Ectodermal cell (in vitro differentiated cells): ENCODE measurements around the gene CD40.

ENCODE experiments used
- H3K27ac ChIP-seq: 2 replicates; pipeline ENCODE4 v1.7.0; 2013; ENCODE audit warnings: mild to moderate bottlenecking, low read depth, low read length; ENCODE audit not compliant: insufficient read depth, poor library complexity, severe bottlenecking
- H3K27me3 ChIP-seq: 2 replicates; pipeline ENCODE4 v1.7.0; 2013; ENCODE audit warnings: mild to moderate bottlenecking, low read length; ENCODE audit not compliant: insufficient read depth, control insufficient read depth, poor library complexity, severe bottlenecking
- H3K36me3 ChIP-seq: one replicate; pipeline ENCODE4 v1.7.0; 2013; ENCODE audit warnings: low read length; ENCODE audit not compliant: control insufficient read depth, insufficient read depth
- H3K4me1 ChIP-seq: one replicate; pipeline ENCODE4 v1.7.0; 2013; ENCODE audit warnings: low read length; ENCODE audit not compliant: control insufficient read depth, insufficient read depth
- H3K4me3 ChIP-seq: 2 replicates; pipeline ENCODE4 v1.7.0; 2013; ENCODE audit warnings: low read depth, low read length, control low read depth; ENCODE audit not compliant: insufficient read depth
- H3K9me3 ChIP-seq: 2 replicates; pipeline ENCODE4 v1.7.0; 2013; ENCODE audit warnings: mild to moderate bottlenecking, low read length, moderate library complexity; ENCODE audit not compliant: control insufficient read depth
- WGBS, 2 experiments: methylation state at CpG; one replicate each; pipeline ENCODE4 v1.1.7; 2013; ENCODE audit warnings: missing lambda C conversion rate in 2 of 2; 5-methylcytosine and 5-hydroxymethylcytosine counted together

CD40 gene

DNA sequence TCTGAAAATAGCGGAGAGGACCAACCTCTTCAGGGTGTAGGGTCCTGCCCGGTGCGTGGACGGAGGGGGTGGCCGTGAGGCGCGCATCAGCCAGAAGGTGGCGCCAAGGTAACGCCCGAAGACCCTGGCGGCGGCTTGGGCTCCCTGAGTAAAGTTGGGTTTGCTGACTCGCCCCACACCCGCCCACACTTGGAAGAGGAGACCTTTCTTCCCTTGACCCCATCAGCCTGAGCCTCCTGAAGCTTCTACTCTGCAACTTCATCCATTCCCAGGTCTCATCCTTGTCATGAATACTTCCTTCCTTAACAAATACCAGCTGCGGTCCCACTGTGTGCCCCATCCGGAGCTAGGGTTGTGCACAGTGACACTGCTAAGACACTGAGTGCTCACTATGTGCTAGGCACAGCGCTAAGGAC is 14.6 kb downstream of the CD40 start:
- WGBS, 2 experiments: 20% methylated on average over 17 of the region's 17 CpGs
- H3K9me3 ChIP-seq: no peaks in the 10 kb centered on the region
- no peak overlapping the region for H3K4me3 ChIP-seq
- H3K27ac ChIP-seq: no peak overlapping the region
- H3K4me1 ChIP-seq: peaks cover 10% of the 10 kb centered on the region
- no peaks in the 10 kb centered on the region for H3K36me3 ChIP-seq
- peaks cover 25% of the 10 kb centered on the region for H3K27me3 ChIP-seq

DNA sequence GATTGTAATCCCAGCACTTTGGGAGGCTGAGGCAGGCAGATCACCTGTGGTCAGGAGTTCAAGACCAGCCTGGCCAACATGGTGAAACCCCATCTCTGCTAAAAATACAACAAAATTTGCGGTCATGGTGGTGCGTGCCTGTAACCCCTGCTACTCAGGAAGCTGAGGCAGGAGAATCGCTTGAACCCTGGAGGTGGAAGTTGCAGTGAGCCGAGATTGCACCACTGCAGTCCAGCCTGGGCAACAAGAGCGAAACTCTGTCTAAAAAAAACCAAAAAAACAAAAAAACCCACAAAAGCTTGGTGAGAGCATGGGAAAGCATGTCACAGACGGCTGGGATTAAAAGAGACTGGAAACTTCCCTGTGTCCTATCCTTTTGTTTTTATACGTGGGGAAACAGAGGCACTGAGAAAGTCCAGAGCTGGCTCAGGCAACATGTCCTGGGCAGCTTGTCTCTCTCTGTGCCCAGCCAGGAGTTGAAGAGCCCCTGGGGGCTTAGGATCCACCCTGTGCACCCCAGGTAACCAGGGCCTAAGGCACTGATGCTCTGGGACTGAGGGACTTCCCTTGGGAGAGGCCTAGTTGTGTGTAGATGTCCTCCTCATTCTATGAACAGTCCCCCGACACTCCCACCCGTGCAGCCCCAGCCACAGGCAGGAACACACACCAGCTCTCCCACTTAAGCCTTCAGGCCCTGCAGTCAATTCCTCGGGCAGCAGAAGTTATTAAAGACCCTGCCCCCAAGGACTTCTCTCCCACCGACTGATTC is 16.0 kb downstream of the CD40 start:
- peaks cover 25% of the 10 kb centered on the region for H3K27me3 ChIP-seq
- WGBS, 2 experiments: 92 to 94% methylated on average over 11 of the region's 11 CpGs
- no peak overlapping the region for H3K27ac ChIP-seq
- no peaks in the 10 kb centered on the region for H3K36me3 ChIP-seq
- H3K4me1 ChIP-seq: peaks cover 23% of the 10 kb centered on the region
- H3K9me3 ChIP-seq: no peaks in the 10 kb centered on the region
- no peak overlapping the region for H3K4me3 ChIP-seq

DNA sequence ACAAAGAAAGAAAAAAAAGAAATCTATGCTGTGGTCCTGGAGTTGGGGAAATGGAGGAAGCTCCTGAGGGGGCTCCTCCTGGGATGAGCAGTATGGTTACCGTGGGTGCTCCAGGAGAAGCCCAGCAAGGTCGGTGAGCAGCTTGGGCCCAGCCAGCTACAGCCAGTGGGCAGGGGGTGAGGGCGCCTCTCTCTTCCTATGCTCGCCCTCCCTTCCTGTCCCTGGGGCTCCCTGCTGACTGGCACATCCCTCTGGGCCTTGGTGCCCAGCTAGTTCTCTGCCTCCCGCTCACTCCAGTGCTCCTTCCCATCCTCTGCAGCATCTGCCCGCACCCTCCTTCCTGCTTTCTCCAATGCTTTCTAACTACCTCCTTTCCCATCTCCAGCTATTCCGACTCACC is 16.6 kb downstream of the CD40 start:
- Histone ChIP-seq H3K4me3 (no peak overlapping the region), H3K27me3 (peaks cover 25% of the 10 kb centered on the region)
- WGBS, 2 experiments: 90 to 91% methylated on average over 7 of the region's 7 CpGs

DNA sequence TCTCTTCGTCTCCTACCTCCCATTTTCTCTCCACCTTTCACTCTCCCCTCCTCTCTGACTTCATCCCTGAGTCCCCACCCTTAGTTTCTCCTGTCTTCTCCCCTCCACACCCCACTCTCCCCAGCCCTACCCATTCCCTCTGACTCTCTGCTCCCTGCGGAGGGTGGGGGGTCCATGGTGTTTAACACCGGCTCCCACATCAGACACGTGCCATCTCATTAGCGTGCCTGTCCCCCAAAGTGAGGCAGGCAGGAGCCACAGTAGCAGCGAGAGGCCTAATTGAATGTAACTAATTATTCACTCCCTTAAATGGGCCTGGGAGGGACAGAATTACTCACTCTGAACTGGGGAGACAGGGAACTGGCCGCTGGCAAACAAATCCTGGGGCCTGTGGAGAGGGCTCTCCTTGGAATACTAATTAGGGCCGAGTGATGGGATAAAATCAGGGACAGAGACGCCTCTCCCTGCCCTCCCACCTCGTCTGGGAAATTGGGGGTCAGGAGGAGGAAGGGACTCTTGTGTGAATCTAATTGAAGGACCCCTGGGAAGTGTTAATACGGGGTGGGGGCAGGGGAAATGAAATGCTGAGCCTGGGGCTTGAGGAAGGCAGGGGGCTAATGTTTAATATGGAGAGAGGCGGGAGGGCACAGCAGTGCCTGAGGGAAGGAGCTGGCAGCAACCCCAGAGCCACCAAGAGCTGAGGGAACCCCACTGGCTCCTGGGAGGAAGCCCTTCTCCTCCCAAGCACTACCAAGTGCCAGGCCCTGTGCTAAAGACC is 17.9 kb downstream of the CD40 start:
- WGBS, 2 experiments: 14 to 20% methylated on average over 12 of the region's 12 CpGs
- Histone ChIP-seq H3K36me3 (no peaks in the 10 kb centered on the region), H3K4me3 (no peak overlapping the region), H3K4me1 (peaks cover 35% of the 10 kb centered on the region), H3K27ac (no peak overlapping the region), H3K27me3 (peaks cover 18% of the 10 kb centered on the region), H3K9me3 (no peaks in the 10 kb centered on the region)

More for the DNA sequence above, 16.6 kb downstream of the CD40 start:
- H3K9me3 ChIP-seq: no peaks in the 10 kb centered on the region
- peaks cover 30% of the 10 kb centered on the region for H3K4me1 ChIP-seq
- H3K36me3 ChIP-seq: no peaks in the 10 kb centered on the region
- no peak overlapping the region for H3K27ac ChIP-seq

DNA sequence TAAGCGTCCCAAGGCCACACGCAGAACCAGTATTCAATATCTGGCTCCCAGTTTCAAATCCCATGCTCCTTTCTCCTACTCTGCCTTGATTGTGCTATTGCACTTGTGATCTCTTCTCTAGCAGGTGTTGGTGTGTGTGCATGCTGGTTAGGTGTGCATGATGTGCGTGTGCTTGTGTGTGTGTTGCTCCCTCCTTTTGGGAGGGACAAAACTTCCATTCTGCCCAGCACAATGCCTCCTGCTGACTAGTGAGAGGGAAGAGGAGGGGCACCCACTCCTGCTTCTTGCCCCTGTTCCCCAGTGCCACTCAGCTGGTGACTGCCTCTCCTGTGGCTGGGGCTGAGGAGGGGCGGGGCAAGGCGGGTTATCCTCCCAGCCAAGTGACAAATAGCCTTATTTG is 19.7 kb downstream of the CD40 start:
- WGBS, 2 experiments: 92 to 93% methylated on average over 5 of the region's 5 CpGs
- H3K4me3 ChIP-seq: no peak overlapping the region
- peaks cover 10% of the 10 kb centered on the region for H3K27me3 ChIP-seq
- no peaks in the 10 kb centered on the region for H3K36me3 ChIP-seq
- no peak overlapping the region for H3K27ac ChIP-seq
- H3K4me1 ChIP-seq: peaks cover 37% of the 10 kb centered on the region
- no peaks in the 10 kb centered on the region for H3K9me3 ChIP-seq

DNA sequence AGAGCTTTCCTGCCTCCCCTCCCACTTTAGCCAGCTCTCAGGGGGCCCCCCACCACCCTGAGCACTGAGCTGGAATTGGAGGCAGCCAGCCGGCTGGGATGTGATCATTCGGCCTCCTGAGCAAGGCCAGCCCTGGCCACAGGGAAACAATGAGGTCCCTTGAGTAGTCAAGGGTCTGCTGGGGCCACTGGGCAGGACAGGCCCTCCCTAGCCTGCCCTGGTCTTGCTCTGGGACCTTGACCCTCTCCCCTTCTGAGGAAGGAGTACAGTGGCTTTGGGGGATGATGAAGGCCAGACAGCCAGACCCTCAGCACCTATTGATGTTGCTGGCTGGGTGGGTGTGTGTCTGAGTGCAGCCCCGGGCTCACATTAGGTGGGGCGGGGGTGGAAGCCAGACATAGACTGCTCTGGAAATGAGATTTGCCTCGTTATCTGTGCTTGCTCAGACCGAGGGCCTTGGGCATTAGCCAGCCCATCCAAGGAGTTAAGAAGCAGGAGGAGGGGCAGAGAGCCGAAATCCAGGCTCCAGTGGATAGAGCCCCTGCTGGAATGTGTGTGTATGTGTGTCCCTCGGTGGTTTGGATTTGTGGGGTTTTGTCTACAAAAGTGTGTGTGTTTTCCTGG is 21.3 kb downstream of the CD40 start:
- 65 to 67% methylated on average over 8 of the region's 8 CpGs for WGBS, 2 experiments
- peaks cover 37% of the 10 kb centered on the region for H3K4me1 ChIP-seq
- no peak overlapping the region for H3K27ac ChIP-seq
- no peaks in the 10 kb centered on the region for H3K9me3 ChIP-seq
- no peak overlapping the region for H3K4me3 ChIP-seq
- H3K27me3 ChIP-seq: peaks cover 7% of the 10 kb centered on the region
- H3K36me3 ChIP-seq: no peaks in the 10 kb centered on the region

DNA sequence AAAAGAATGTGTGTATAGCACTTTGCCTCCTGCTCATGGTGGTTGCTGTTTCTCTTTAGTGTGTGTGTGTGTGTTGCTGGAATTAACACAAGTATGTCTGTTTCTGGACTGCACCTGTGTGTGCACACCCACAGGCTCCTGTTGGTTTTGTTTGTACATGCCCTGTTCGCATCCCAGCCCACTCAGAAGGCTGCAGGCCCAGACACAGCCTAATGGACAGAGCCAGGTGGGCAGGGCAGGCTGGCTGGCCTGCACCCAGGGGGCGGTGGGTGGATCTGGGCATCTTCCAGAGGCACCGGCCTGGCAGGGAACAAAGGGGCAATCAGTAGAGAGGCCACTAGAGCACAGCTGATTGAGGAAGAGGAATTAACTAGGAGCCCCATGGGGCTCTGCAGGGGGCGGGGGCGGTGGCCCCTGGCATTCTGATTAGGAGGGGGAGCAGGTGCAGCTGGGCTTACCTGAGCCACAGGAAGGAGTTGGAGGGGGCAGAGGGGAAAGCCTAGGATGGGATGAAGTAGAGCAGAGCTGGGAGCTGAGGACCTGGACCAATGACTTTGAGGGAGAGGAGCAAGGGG is 21.9 kb downstream of the CD40 start:
- H3K27ac ChIP-seq: no peak overlapping the region
- WGBS, 2 experiments: 49 to 54% methylated on average over 5 of the region's 5 CpGs
- peaks cover 37% of the 10 kb centered on the region for H3K4me1 ChIP-seq

DNA sequence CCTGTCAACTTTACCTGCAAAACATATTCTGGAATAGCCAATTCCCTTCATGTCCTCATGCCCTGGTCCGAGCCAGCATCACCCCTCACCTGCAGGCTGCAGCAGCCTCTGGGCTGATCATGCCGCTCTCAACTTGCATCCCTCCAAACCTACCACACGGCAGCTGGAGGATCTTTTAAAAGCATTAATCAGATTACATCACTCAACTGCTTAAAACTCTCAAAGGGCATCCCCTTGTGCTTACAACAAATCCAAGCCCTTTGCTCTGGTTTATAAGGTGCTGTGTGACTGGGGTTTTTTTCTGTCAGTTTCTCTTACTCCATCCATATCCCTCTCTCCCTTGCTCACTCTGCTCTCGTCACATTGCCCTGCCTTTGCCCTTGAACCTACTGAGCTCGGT is 24.0 kb downstream of the CD40 start:
- H3K27me3 ChIP-seq: peaks cover 7% of the 10 kb centered on the region
- H3K4me3 ChIP-seq: no peak overlapping the region
- no peak overlapping the region for H3K27ac ChIP-seq
- no peaks in the 10 kb centered on the region for H3K9me3 ChIP-seq
- WGBS, 2 experiments: 57 to 67% methylated on average over 5 of the region's 5 CpGs
- H3K36me3 ChIP-seq: no peaks in the 10 kb centered on the region
- peaks cover 33% of the 10 kb centered on the region for H3K4me1 ChIP-seq

More for the DNA sequence above, 21.9 kb downstream of the CD40 start:
- Histone ChIP-seq H3K27me3 (peaks cover 7% of the 10 kb centered on the region), H3K36me3 (no peaks in the 10 kb centered on the region), H3K4me3 (no peak overlapping the region), H3K9me3 (no peaks in the 10 kb centered on the region)

DNA sequence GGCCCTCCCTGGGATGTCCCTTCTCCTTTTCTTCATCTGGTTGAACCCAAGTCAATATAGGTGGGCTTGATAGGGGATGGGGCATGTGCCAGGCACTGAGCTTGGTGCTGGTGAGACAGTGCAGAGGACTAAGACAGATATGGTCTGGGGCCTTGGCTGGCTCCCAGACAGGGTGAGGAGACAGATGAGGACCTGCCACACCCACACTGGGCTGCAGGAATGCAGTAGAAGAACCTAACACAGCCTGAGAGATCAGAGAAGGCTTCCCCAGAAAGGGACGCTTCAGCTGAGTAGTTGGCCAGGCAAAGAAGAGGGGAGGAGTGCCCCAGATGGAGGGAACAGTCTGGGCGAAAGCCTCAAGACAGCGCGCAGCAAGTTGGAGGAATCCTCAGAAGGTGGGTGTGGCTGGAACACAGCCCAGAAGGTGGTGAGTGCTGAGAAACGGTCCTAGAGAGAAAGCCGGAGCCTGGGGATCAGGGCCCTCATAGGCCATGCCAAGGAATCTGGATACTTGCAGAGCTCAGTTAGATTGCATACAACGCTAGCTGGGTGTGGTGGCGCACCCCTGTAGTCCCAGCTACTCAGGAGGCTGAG is 26.4 kb downstream of the CD40 start:
- Histone ChIP-seq H3K9me3 (no peaks in the 10 kb centered on the region), H3K36me3 (no peaks in the 10 kb centered on the region), H3K27ac (no peak overlapping the region), H3K4me1 (peaks cover 14% of the 10 kb centered on the region), H3K27me3 (peaks cover 7% of the 10 kb centered on the region), H3K4me3 (no peak overlapping the region)
- WGBS, 2 experiments: 78 to 79% methylated on average over 8 of the region's 8 CpGs
